MM.1S (cell line): ENCODE results near the gene SSC5D.

Experiments used
- DNase-seq: peaks from one replicate; pipeline ENCODE4 v3.0.0-alpha.2; 2015
- H2AFZ ChIP-seq: fragments of 300-600 bp; sonication (generic); 2 replicates; pipeline ENCODE4 v1.6.0; 2016; ENCODE audit warnings: antibody characterized with exemption, low read length
- H3F3A ChIP-seq: fragments of 300-600 bp; sonication (generic); 2 replicates; pipeline ENCODE4 v1.6.1; 2016; ENCODE audit warnings: mild to moderate bottlenecking, antibody characterized with exemption, low read length, moderate library complexity, mixed read lengths; ENCODE audit not compliant: insufficient read depth
- H3K27ac ChIP-seq: fragments of 300-600 bp; sonication (generic); 2 replicates; pipeline ENCODE4 v1.5.1; 2016; ENCODE audit warnings: mild to moderate bottlenecking, low read length
- H3K27me3 ChIP-seq: fragments of 300-600 bp; sonication (generic); replicated peaks from 2 replicates; pipeline ENCODE4 v1.6.0; 2016; ENCODE audit warnings: low read length; ENCODE audit not compliant: insufficient read depth
- H3K36me3 ChIP-seq: fragments of 300-600 bp; sonication (generic); replicated peaks from 2 replicates; pipeline ENCODE4 v1.6.1; 2016; ENCODE audit warnings: mild to moderate bottlenecking, low read length, mixed read lengths; ENCODE audit not compliant: insufficient read depth
- H3K4me1 ChIP-seq: fragments of 300-600 bp; sonication (generic); 2 replicates; pipeline ENCODE4 v1.6.1; 2016; ENCODE audit warnings: low read length, mixed read lengths
- H3K4me2 ChIP-seq: fragments of 300-600 bp; sonication (generic); 2 replicates; pipeline ENCODE4 v1.6.0; 2016; ENCODE audit warnings: low read depth, low read length
- H3K4me3 ChIP-seq: fragments of 300-600 bp; sonication (generic); 2 replicates; pipeline ENCODE4 v1.5.1; 2016; ENCODE audit warnings: low read length, mixed read lengths
- H3K79me2 ChIP-seq: fragments of 300-600 bp; sonication (generic); 2 replicates; pipeline ENCODE4 v1.6.1; 2016; ENCODE audit warnings: mixed run types, low read length, mixed read lengths
- H3K9ac ChIP-seq: fragments of 300-600 bp; sonication (generic); 2 replicates; pipeline ENCODE4 v1.6.1; 2016; ENCODE audit warnings: low read length, mixed read lengths
- H3K9me2 ChIP-seq: fragments of 300-600 bp; sonication (generic); replicated peaks from 2 replicates; pipeline ENCODE4 v1.6.1; 2016; ENCODE audit warnings: mild to moderate bottlenecking, low read length, mixed read lengths; ENCODE audit not compliant: insufficient read depth
- H3K9me3 ChIP-seq: fragments of 300-600 bp; sonication (generic); replicated peaks from 2 replicates; pipeline ENCODE4 v1.6.1; 2016; ENCODE audit warnings: mild to moderate bottlenecking, low read length, mixed read lengths; ENCODE audit not compliant: insufficient read depth
- H4K20me1 ChIP-seq: fragments of 300-600 bp; sonication (generic); 2 replicates; pipeline ENCODE4 v1.6.1; 2016; ENCODE audit warnings: mild to moderate bottlenecking, low read length, moderate library complexity, mixed read lengths; ENCODE audit not compliant: insufficient read depth
- CTCF ChIP-seq: fragments of 300-600 bp; sonication (generic); IDR thresholded peaks from 2 replicates; pipeline ENCODE4 v1.5.1; 2016; ENCODE audit warnings: antibody characterized with exemption, low read length, mixed read lengths
- EZH2 ChIP-seq: fragments of 300-600 bp; sonication (generic); optimal IDR thresholded peaks from 2 replicates; pipeline ENCODE3; 2017; ENCODE audit warnings: low read depth, mild to moderate bottlenecking, antibody characterized with exemption, low read length, mixed read lengths
- EZH2phosphoT487 ChIP-seq: fragments of 300-600 bp; sonication (generic); IDR thresholded peaks from 2 replicates; pipeline ENCODE4 v1.6.1; 2018; ENCODE audit warnings: antibody characterized with exemption, low read length

The SSC5D gene

DNA sequence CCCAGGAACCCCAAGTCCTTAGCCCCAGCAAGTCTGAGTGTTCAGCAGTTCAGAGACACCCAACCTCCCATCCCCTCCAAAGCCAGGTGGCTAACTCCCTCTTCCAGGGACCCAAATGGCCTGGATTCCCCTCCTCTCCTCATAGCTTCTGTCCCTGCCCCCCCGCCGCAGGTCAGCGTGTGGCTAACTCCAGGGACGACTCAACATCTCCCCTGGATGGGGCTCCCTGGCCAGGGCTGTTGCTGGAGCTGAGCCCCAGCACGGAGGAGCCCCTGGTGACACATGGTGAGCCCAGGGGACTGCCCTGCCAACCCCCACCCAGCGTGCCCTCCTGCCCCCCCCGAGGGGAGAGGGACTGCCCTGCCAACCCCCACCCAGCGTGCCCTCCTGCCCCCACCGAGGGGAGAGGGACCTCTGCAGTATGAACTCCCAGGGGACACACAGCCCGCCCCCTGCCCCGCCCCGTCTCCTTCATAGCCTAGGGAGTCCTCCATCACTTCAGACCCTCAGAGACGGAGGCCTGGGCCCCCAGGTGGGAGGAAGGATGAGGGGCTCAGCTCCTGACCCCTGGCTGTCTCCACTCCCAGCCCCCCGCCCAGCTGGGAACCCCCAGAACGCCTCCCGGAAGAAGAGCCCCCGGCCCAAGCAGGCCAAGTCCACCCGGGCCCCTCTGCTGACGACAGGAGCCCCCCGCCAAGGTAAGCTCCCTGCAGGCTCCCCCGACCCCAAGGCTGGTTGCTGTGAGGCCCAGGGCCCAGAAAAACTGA lies 1.7 kb downstream of the SSC5D start:
- Histone ChIP-seq H3K9ac (no peak overlapping the region), H3K27ac (no peak overlapping the region)

DNA sequence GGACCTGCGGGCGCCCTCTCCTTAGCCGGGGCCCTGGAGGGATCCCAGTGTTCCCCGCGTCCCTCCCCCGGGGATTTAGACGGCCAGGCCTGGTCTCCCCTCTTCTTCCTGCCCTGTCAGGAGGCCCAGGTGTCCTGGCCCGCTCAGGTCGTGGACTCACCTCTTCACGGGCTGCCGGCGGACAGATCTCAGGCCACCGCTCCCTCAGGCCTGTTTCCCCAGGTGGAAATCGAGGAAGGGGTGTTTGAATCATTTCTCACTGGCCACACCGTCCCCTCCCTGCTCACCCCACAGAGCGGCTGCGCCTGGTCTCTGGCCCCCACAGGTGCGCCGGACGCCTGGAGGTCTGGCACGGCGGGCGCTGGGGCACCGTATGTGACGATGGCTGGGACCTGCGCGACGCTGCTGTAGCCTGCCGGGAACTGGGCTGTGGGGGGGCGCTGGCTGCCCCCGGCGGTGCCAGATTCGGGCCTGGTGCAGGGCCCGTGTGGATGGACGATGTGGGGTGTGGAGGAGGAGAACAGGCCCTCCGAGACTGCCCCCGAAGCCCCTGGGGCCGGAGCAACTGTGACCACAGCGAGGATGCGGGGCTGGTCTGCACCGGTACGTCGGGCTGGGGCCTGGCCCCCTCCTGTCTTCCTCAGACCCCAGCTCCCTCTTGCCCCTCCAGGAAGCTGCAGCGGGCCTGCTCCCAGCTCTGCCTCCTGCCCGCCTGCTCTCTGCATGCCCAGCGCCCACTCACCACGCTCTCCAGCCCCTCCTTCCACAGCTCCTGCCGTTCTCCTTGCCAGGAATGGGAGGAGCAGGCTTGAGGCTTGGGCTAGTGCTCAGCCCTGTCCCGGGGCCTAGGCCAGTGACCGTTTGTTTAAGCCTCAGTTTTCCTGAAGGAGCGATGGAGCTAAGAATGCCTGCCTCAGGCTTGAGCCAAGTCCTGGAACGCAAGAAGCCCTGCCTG lies 2.5 kb downstream of the SSC5D start:
- Histone ChIP-seq H3K4me3 (no peak overlapping the region), H4K20me1 (no peaks in the 10 kb centered on the region), H3F3A (no peaks in the 10 kb centered on the region), H3K4me1 (no peaks in the 10 kb centered on the region), H2AFZ (no peak overlapping the region), H3K4me2 (no peak overlapping the region), H3K9ac (no peak overlapping the region), H3K36me3 (no peaks in the 10 kb centered on the region), H3K9me3 (no peaks in the 10 kb centered on the region), H3K79me2 (no peaks in the 10 kb centered on the region), H3K9me2 (no peaks in the 10 kb centered on the region), H3K27me3 (peaks cover 93% of the 10 kb centered on the region), H3K27ac (no peak overlapping the region)
- TF ChIP-seq EZH2, result no peak
- TF ChIP-seq EZH2phosphoT487, result no peak
- TF ChIP-seq CTCF, result no peak
- no peak for DNase-seq

More for the DNA sequence above, 1.7 kb downstream of the SSC5D start:
- Histone ChIP-seq H3K4me1 (no peaks in the 10 kb centered on the region), H3K4me3 (no peak overlapping the region), H3K36me3 (no peaks in the 10 kb centered on the region), H3F3A (no peaks in the 10 kb centered on the region), H2AFZ (no peak overlapping the region), H3K9me3 (no peaks in the 10 kb centered on the region), H3K27me3 (peaks cover 94% of the 10 kb centered on the region), H3K9me2 (no peaks in the 10 kb centered on the region), H3K4me2 (no peak overlapping the region), H3K79me2 (no peaks in the 10 kb centered on the region), H4K20me1 (no peaks in the 10 kb centered on the region)
- DNase-seq, result no peak
- no peak for TF ChIP-seq CTCF
- TF ChIP-seq EZH2phosphoT487, result no peak
- no peak for TF ChIP-seq EZH2

- Histone ChIP-seq H3K4me2 (no peak overlapping the region), H3K9ac (no peak overlapping the region), H3K27ac (no peak overlapping the region), H2AFZ (no peak overlapping the region), H3K9me3 (no peaks in the 10 kb centered on the region), H3K4me3 (no peak overlapping the region), H3K4me1 (no peaks in the 10 kb centered on the region), H3K9me2 (no peaks in the 10 kb centered on the region), H3K79me2 (no peaks in the 10 kb centered on the region), H3F3A (no peaks in the 10 kb centered on the region), H3K36me3 (no peaks in the 10 kb centered on the region), H4K20me1 (no peaks in the 10 kb centered on the region), H3K27me3 (peaks cover 93% of the 10 kb centered on the region)
- no peak for TF ChIP-seq CTCF
- DNase-seq, result no peak
Measured at GRCh38 chr19:55491546-55492360, 3.5 kb downstream of the SSC5D start.
